Lung (tissue), 16 donors: Measurements from ENCODE around the gene HCN1. TPM values are rescaled to one million over a fixed set of nuclear protein-coding genes. Genes with fewer than 3 reads are reported as not detected.

ENCODE experiments used
- ATAC-seq: fragments of 200-7000 bp; cut with Tn5 transposase; one replicate; pipeline ENCODE4 v1.9.1; 2020; ENCODE audit warnings: moderate number of reproducible peaks; ENCODE audit not compliant: insufficient read depth, low FRiP score
- DNase-seq, 3 donors: peaks; one replicate each; pipeline ENCODE4 v3.0.0-alpha.2; 2013 to 2017
- H3K27ac ChIP-seq, 2 donors: one replicate each; pipeline ENCODE4 v1.5.1; 2013; ENCODE audit warnings: mild to moderate bottlenecking in 2 of 2, moderate library complexity in 2 of 2, control low read depth in 1 of 2, inconsistent platforms in 1 of 2, low read depth in 1 of 2, low read length in 1 of 2
- H3K27me3 ChIP-seq, 3 donors: one replicate each; pipeline ENCODE4 v1.5.1; 2013; ENCODE audit warnings: low read length in 2 of 3; ENCODE audit not compliant: control insufficient read depth in 3 of 3, insufficient read depth in 3 of 3
- H3K36me3 ChIP-seq, 4 donors: one replicate each; pipeline ENCODE4 v1.5.1; 2013; ENCODE audit warnings: low read length in 4 of 4, mild to moderate bottlenecking in 1 of 4, moderate library complexity in 1 of 4; ENCODE audit not compliant: control insufficient read depth in 4 of 4, insufficient read depth in 4 of 4
- H3K4me1 ChIP-seq, 5 donors: one replicate each; pipeline ENCODE4 v1.5.1; 2013; ENCODE audit warnings: low read length in 5 of 5, mild to moderate bottlenecking in 2 of 5, moderate library complexity in 1 of 5; ENCODE audit not compliant: control insufficient read depth in 5 of 5, insufficient read depth in 5 of 5
- H3K4me3 ChIP-seq: one replicate; pipeline ENCODE4 v1.5.1; 2013; ENCODE audit warnings: mild to moderate bottlenecking, control low read depth, moderate library complexity
- H3K9ac ChIP-seq, 2 donors: one replicate each; pipeline ENCODE4 v1.5.1; 2013; ENCODE audit warnings: low read length in 2 of 2, control low read depth in 1 of 2; ENCODE audit not compliant: insufficient read depth in 1 of 2
- H3K9me3 ChIP-seq, 4 donors: one replicate each; pipeline ENCODE4 v1.5.1; 2013; ENCODE audit warnings: low read length in 3 of 4, mild to moderate bottlenecking in 1 of 4, moderate library complexity in 1 of 4; ENCODE audit not compliant: control insufficient read depth in 4 of 4, insufficient read depth in 3 of 4
- CTCF ChIP-seq: IDR thresholded peaks from 2 replicates; pipeline ENCODE4 v1.5.1; 2012; ENCODE audit warnings: mild to moderate bottlenecking; ENCODE audit errors: control extremely low read depth, extremely low read depth
- WGBS, 2 donors: extraction: QIAGEN DNeasy Blood & Tissue Kit; methylation state at CpG; one replicate each; pipeline ENCODE4 v1.1.7; 2013; 5-methylcytosine and 5-hydroxymethylcytosine counted together
- long read RNA-seq, 5 donors: transcript quantifications; one replicate each; lab custom pipeline, GENCODE V29; 2026
- polyA plus RNA-seq, 2 donors: library from polyadenylated mRNA; stranded (reverse); fragments of 200-250 nt; gene quantifications; one replicate each; pipeline ENCODE4 v1.2.1, GENCODE V29; 2013
- total RNA-seq, 2 donors: library from RNA; depleted of rRNA in 1 of 2; stranded (reverse); fragments of >200 nt in 1 of 2; gene quantifications; one replicate each; pipeline ENCODE4 v1.2.1, GENCODE V29; 2014 to 2021
- donor health status: control.
- donor health status: control.
- donor health status: Bipolar disorder and iron deficiency.
- donor health status: healthy.
- donor health status: DM: yes; HTN: yes; CAD: no.

HCN1 gene
- under 1 TPM; 0.06 TPM for total RNA-seq
- polyA plus RNA-seq, result under 1 TPM in 1 of 2 donors, not detected in 1; 0.01 TPM
- long read RNA-seq, donor 1, result 0 reads
- long read RNA-seq, donor 2, result 0 reads
- long read RNA-seq, donor 3, result 0 reads
- long read RNA-seq, donor 4, result 0 reads
- long read RNA-seq, donor 5, full-length matches to known transcripts, result 1 of 1 reads
- long read RNA-seq, donor 5, partial matches to known transcripts, result 0 of 1 reads
- long read RNA-seq, donor 5, other reads (novel, unspliced or antisense), result 0 of 1 reads

GRCh38 chr5:45696206-45696836, at the start of gene HCN1:
Gene HCN1, minus strand, starts transcription at chr5:45696380.
- H3K4me1 ChIP-seq, result peaks cover 0 to 8% (median 2%) of the 10 kb centered on the region in 5 donors
- no peaks in the 10 kb centered on the region for H3K36me3 ChIP-seq
- no peak within 1 kb of the TSS for H3K9ac ChIP-seq
- WGBS, 2 donors, result 14 to 16% methylated on average over 36 to 46 of the region's 46 CpGs
- DNase-seq, result peak; percentile 81 to 91 (median 87)
- H3K4me3 ChIP-seq, result no peak within 1 kb of the TSS
- H3K27me3 ChIP-seq, result peaks cover 3 to 21% (median 14%) of the 10 kb centered on the region in 3 donors
- peak; percentile 24 for TF ChIP-seq CTCF
- H3K27ac ChIP-seq, result no peak within 1 kb of the TSS
- H3K9me3 ChIP-seq, result peaks cover 0 to 8% (median 0%) of the 10 kb centered on the region in 4 donors
- ATAC-seq, result peak; percentile 94

GRCh38 chr5:45741110-45741509, 44.9 kb upstream of the HCN1 start:
- no peak for TF ChIP-seq CTCF
- WGBS, 2 donors, result 35 to 56% methylated on average over 5 of the region's 5 CpGs
- no peaks in the 10 kb centered on the region for H3K4me1 ChIP-seq

GRCh38 chr5:45737153-45737552, 41.0 kb upstream of the HCN1 start:
- Histone ChIP-seq H3K4me3 (no peak overlapping the region), H3K27ac (no peak overlapping the region), H3K36me3 (no peaks in the 10 kb centered on the region), H3K9ac (no peak overlapping the region), H3K27me3 (no peaks in the 10 kb centered on the region), H3K9me3 (no peaks in the 10 kb centered on the region), H3K4me1 (no peaks in the 10 kb centered on the region)
- TF ChIP-seq CTCF, result no peak
- 61 to 64% methylated on average over 5 of the region's 5 CpGs for WGBS, 2 donors
- DNase-seq (no peak), ATAC-seq (no peak)

More at GRCh38 chr5:45741110-45741509, 44.9 kb upstream of the HCN1 start:
- ATAC-seq (no peak), DNase-seq (no peak)
- Histone ChIP-seq H3K36me3 (no peaks in the 10 kb centered on the region), H3K27ac (no peak overlapping the region), H3K9me3 (no peaks in the 10 kb centered on the region), H3K27me3 (no peaks in the 10 kb centered on the region), H3K4me3 (no peak overlapping the region), H3K9ac (no peak overlapping the region)
